Measurements from ENCODE around the gene N4BP2L1. TPM values are rescaled to one million over a fixed set of nuclear protein-coding genes. Genes with fewer than 3 reads are reported as not detected.
"Not testable (repeated sequence)": the region's sequence is repeated elsewhere in the genome, so short reads cannot be mapped to it uniquely, and the experiment has no call there.

N4BP2L1 gene
- total RNA-seq, 1 donor from 2014 or later = 10.2 TPM

- H3K27me3 Mint-ChIP-seq (ENCODE audit: unreplicated experiment) = no peaks in the 10 kb centered on the region
- peaks cover 2% of the 10 kb centered on the region for H3K36me3 Mint-ChIP-seq (ENCODE audit: unreplicated experiment)
- H3K4me1 Mint-ChIP-seq (ENCODE audit: unreplicated experiment) = peaks cover 5% of the 10 kb centered on the region
- no peak for DNase-seq (ENCODE audit: extremely low spot score, unreplicated experiment)
- no peaks in the 10 kb centered on the region for H3K9me3 Mint-ChIP-seq (ENCODE audit: unreplicated experiment)
- H3K4me3 Mint-ChIP-seq (ENCODE audit: unreplicated experiment) = no peak overlapping the region
- TF ChIP-seq CTCF (IDR thresholded peaks at IDR 0.05) = no peak
- no peak overlapping the region for H3K27ac Mint-ChIP-seq (ENCODE audit: unreplicated experiment)
Observed at GRCh38 chr13:32362574-32362973, 65.4 kb downstream of the N4BP2L1 start.

DNA sequence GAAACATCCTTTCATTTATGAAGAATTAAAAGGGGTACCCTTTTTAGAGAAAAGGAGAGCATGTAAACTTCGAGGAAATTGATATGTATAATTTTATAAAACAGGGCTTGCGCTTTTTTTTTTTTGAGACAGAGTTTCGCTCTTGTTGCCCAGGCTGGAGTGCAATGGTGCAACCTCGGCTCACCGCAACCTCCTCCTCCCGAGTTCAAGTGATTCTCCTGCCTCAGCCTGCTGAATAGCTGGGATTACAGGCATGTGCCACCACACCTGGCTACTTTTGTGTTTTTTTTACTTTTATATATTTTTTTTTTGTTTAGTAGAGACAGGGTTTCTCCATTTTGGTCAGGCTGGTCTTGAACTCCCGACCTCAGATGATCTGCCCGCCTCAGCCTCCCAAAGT is 72.0 kb downstream of the N4BP2L1 start:
- not testable (repeated sequence) for H3K9me3 Mint-ChIP-seq (ENCODE audit: unreplicated experiment); H3K27ac Mint-ChIP-seq (ENCODE audit: unreplicated experiment); H3K4me3 Mint-ChIP-seq (ENCODE audit: unreplicated experiment); H3K36me3 Mint-ChIP-seq (ENCODE audit: unreplicated experiment); DNase-seq (ENCODE audit: extremely low spot score, unreplicated experiment); H3K4me1 Mint-ChIP-seq (ENCODE audit: unreplicated experiment); H3K27me3 Mint-ChIP-seq (ENCODE audit: unreplicated experiment)

DNA sequence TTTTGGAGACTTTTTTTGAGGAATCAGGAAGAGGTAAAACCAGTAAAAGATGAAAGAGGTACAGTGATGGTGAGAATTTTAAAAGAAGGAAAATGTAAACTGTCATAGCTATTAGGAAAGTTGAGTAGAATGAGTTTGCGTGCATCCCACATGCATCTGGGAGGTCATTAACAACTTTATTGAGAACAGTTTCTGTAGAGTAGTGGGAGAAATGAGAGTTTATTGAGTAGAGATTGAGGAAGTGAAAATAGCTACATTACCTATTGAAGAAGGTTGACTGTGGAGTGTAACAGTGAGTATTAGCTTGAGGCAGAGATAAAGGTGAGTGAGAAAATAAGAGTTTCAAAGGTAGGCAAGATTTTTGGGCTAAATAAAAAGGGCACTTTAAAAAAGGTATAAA is 73.9 kb downstream of the N4BP2L1 start:
- H3K4me1 Mint-ChIP-seq (ENCODE audit: unreplicated experiment) = no peaks in the 10 kb centered on the region
- no peak overlapping the region for H3K27ac Mint-ChIP-seq (ENCODE audit: unreplicated experiment)
- H3K4me3 Mint-ChIP-seq (ENCODE audit: unreplicated experiment) = no peak overlapping the region
- H3K27me3 Mint-ChIP-seq (ENCODE audit: unreplicated experiment) = no peaks in the 10 kb centered on the region
- no peaks in the 10 kb centered on the region for H3K9me3 Mint-ChIP-seq (ENCODE audit: unreplicated experiment)
- H3K36me3 Mint-ChIP-seq (ENCODE audit: unreplicated experiment) = peaks cover 6% of the 10 kb centered on the region
- no peak for TF ChIP-seq CTCF (IDR thresholded peaks at IDR 0.05)
- DNase-seq (ENCODE audit: extremely low spot score, unreplicated experiment) = no peak

DNA sequence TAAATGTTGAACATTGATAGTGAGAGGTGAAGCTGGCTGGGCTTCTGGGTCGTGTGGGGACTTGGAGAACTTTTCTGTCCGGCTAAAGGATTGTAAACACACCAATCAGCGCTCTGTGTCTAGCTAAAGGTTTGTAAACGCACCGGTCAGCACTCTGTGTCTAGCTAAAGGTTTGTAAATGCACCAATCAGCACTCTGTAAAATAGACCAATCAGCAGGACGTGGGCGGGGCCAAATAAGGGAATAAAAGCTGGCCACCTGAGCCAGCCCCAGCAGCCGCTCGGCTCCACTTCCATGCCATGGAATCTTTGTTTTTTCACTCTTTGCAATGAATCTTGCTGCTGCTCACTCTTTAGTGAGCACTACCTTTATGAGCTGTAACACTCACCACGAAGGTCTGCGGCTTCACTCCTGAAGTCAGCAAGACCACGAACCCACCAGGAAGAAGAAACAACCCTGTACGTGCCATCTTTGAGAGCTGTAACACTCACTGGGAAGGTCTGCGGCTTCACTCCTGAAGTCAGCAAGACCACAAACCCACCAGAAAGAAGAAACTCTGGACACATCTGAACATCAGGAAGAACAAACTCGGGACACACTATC is 77.0 kb downstream of the N4BP2L1 start:
- not testable (repeated sequence) for H3K27ac Mint-ChIP-seq (ENCODE audit: unreplicated experiment); H3K9me3 Mint-ChIP-seq (ENCODE audit: unreplicated experiment); H3K27me3 Mint-ChIP-seq (ENCODE audit: unreplicated experiment); H3K36me3 Mint-ChIP-seq (ENCODE audit: unreplicated experiment); H3K4me1 Mint-ChIP-seq (ENCODE audit: unreplicated experiment); DNase-seq (ENCODE audit: extremely low spot score, unreplicated experiment); H3K4me3 Mint-ChIP-seq (ENCODE audit: unreplicated experiment)

Other genes with a start within 250 kb of the N4BP2L1 start
- not detected in 2 replicates for gene ZAR1L, start 112.8 kb downstream of the N4BP2L1 start, total RNA-seq
- 2.6 and 2.8 TPM in 2 replicates for gene BRCA2, start 112.6 kb downstream of the N4BP2L1 start, total RNA-seq
- 138 and 148 TPM in 2 replicates for gene N4BP2L2, start 110.7 kb upstream of the N4BP2L1 start, total RNA-seq
- gene PDS5B, start 158.3 kb upstream of the N4BP2L1 start, total RNA-seq = 65.8 and 72.4 TPM in 2 replicates